ENCODE measurements around the gene AHNAK.

- TF ChIP-seq CTCF (IDR thresholded peaks at IDR 0.05) (no peak), EZH2 (IDR thresholded peaks at IDR 0.05) (no peak)
Measured at GRCh38 chr11:62464655-62465054, 82.0 kb downstream of the AHNAK start.
